ENCODE measurements around the gene SDK1. TPM values are rescaled to one million over a fixed set of nuclear protein-coding genes. Genes with fewer than 3 reads are reported as not detected.
A peak's percentile ranks its signal among the peaks of the same experiment; 100 is the strongest.

SDK1 gene
- total RNA-seq, 1 donor from 2014 or later: 3.9 TPM

DNA sequence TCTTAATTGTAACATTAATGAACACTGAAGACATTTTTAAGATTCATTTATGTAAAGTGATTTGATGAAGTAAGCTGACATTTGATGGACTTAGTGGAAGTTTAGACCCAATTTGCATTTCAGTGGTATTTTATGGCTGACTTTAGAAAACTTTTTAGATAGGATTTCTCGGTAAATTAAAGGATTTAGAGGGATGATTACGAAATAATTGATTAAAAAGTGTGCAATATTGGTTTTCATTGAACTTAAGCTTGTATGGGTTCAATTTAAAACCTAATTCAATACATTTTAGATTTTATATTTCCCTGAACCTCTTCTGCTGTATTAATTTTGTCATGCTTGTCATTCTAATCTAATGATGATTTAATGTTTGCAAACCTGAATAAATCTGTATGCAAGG lies 135.1 kb downstream of the SDK1 start:
- Histone ChIP-seq H3K36me3 (ENCODE audit: control insufficient read depth, insufficient read depth, low read length) (no peaks in the 10 kb centered on the region), H3K4me3 (ENCODE audit: low read depth, low read length) (no peak overlapping the region), H3K27me3 (ENCODE audit: control insufficient read depth, insufficient read depth, low read length) (no peaks in the 10 kb centered on the region)
- no peak for DNase-seq (ENCODE audit: low read depth)
- TF ChIP-seq, protein P1, sequence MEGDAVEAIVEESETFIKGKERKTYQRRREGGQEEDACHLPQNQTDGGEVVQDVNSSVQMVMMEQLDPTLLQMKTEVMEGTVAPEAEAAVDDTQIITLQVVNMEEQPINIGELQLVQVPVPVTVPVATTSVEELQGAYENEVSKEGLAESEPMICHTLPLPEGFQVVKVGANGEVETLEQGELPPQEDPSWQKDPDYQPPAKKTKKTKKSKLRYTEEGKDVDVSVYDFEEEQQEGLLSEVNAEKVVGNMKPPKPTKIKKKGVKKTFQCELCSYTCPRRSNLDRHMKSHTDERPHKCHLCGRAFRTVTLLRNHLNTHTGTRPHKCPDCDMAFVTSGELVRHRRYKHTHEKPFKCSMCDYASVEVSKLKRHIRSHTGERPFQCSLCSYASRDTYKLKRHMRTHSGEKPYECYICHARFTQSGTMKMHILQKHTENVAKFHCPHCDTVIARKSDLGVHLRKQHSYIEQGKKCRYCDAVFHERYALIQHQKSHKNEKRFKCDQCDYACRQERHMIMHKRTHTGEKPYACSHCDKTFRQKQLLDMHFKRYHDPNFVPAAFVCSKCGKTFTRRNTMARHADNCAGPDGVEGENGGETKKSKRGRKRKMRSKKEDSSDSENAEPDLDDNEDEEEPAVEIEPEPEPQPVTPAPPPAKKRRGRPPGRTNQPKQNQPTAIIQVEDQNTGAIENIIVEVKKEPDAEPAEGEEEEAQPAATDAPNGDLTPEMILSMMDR (IDR thresholded peaks at IDR 0.05; ENCODE audit: insufficient read depth, low read length, poor library complexity, severe bottlenecking): no peak

- no peaks in the 10 kb centered on the region for H3K36me3 ChIP-seq (ENCODE audit: control insufficient read depth, insufficient read depth, low read length)
- no peak overlapping the region for H3K4me3 ChIP-seq (ENCODE audit: low read depth, low read length)
- TF ChIP-seq, protein P1 (IDR thresholded peaks at IDR 0.05; ENCODE audit: insufficient read depth, low read length, poor library complexity, severe bottlenecking): no peak
- no peak for DNase-seq (ENCODE audit: low read depth)
- no peaks in the 10 kb centered on the region for H3K27me3 ChIP-seq (ENCODE audit: control insufficient read depth, insufficient read depth, low read length)
Measured at GRCh38 chr7:3436746-3437145, 135.7 kb downstream of the SDK1 start.

DNA sequence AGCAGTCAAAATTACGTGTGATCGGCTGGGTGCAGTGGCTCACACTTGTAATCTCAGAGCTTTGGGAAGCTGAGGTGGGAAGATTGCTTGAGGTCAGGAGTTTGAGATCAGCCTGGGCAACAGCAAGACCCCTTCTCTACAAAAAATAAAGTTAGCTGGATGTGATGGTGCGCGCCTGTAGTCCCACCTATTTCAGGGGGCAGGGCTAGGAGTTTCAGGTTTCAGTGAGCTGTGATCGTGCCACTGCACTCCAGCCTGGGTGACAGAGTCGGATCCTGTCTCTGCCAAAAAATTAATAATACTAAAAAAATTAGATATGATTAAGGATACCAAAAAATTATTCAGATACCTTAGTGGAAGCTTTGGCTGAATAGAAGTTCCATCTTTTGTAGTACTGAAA lies 136.4 kb downstream of the SDK1 start:
- no peak for DNase-seq (ENCODE audit: low read depth)
- Histone ChIP-seq H3K4me3 (ENCODE audit: low read depth, low read length) (no peak overlapping the region), H3K36me3 (ENCODE audit: control insufficient read depth, insufficient read depth, low read length) (no peaks in the 10 kb centered on the region), H3K27me3 (ENCODE audit: control insufficient read depth, insufficient read depth, low read length) (no peaks in the 10 kb centered on the region)
- TF ChIP-seq, protein P1 (IDR thresholded peaks at IDR 0.05; ENCODE audit: insufficient read depth, low read length, poor library complexity, severe bottlenecking): no peak

- DNase-seq (ENCODE audit: low read depth): no peak
- no peak overlapping the region for H3K4me3 ChIP-seq (ENCODE audit: low read depth, low read length)
- no peaks in the 10 kb centered on the region for H3K36me3 ChIP-seq (ENCODE audit: control insufficient read depth, insufficient read depth, low read length)
- TF ChIP-seq, protein P1 (IDR thresholded peaks at IDR 0.05; ENCODE audit: insufficient read depth, low read length, poor library complexity, severe bottlenecking): no peak
- H3K27me3 ChIP-seq (ENCODE audit: control insufficient read depth, insufficient read depth, low read length): no peaks in the 10 kb centered on the region
Measured at GRCh38 chr7:3438352-3438751, 137.3 kb downstream of the SDK1 start.

DNA sequence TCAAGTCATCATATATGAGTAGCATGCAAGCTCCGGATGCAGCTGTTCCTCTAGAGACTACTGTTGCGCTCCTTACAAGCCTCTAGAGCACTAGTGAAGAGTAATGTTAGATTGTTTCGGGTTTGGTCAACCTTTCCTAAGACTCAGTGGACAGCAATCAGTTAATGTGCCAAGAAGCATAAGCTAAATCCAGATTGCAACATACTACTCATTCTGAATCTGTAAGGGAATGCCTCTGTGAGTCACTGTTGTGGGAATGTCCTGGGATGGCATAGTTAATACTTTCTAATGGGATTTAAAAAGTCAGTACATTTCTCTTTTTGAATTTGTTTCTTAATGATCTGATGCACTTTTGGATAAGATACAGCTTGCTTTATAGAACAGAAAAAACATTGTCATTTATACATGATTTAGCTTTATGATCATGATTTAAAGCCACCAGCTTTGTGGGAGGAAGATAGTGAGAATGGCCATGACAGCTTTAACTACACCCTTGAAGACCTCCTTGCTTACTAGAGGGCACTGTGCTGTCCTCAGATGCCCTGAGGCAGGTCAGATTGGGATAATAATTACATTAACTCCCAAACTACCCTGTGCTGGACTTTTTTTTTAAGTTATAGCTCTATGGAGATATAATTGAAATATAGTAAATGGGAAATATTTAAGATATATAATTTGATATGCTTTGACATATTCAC lies 138.4 kb downstream of the SDK1 start:
- peak; percentile 83 for DNase-seq (ENCODE audit: low read depth)
- TF ChIP-seq, protein P1 (IDR thresholded peaks at IDR 0.05; ENCODE audit: insufficient read depth, low read length, poor library complexity, severe bottlenecking): no peak
- Histone ChIP-seq H3K4me3 (ENCODE audit: low read depth, low read length) (no peak overlapping the region), H3K27me3 (ENCODE audit: control insufficient read depth, insufficient read depth, low read length) (no peaks in the 10 kb centered on the region), H3K36me3 (ENCODE audit: control insufficient read depth, insufficient read depth, low read length) (no peaks in the 10 kb centered on the region)

GRCh38 chr7:3440509-3440908 lies 139.5 kb downstream of the SDK1 start:
- Histone ChIP-seq H3K4me3 (ENCODE audit: low read depth, low read length) (no peak overlapping the region), H3K27me3 (ENCODE audit: control insufficient read depth, insufficient read depth, low read length) (no peaks in the 10 kb centered on the region), H3K36me3 (ENCODE audit: control insufficient read depth, insufficient read depth, low read length) (no peaks in the 10 kb centered on the region)
- TF ChIP-seq, protein P1 (IDR thresholded peaks at IDR 0.05; ENCODE audit: insufficient read depth, low read length, poor library complexity, severe bottlenecking): no peak
- DNase-seq (ENCODE audit: low read depth): no peak

All from kidney epithelial cell (primary cell).